HG03571 (cell line): ENCODE results near the gene SEPTIN10.

Experiments used
- ATAC-seq: cut with Tn5 transposase; IDR thresholded peaks from one replicate; pipeline ENCODE4 v1.9.1; 2021; ENCODE audit not compliant: unreplicated experiment

SEPTIN10 gene

DNA sequence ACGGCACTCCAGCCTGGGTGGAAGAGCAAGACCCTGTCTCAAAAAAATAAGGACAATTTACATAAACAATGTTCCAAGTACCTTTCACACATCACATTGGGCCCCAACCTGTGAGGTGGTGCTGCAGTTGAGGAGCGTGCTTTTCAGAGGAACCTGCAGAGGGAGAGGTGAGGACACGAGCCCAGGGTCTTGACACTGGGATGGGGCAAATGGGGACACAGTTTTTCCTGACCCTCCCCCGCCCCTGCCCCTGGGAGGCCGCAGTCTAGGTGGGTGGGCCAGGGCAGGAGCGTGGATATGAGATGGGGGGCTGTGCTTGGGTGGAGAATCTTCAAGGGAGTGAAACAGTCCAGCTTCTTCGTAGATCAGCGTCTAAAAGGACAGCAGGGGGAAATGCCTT, 112.9 kb downstream of the SEPTIN10 start:
- ATAC-seq, result no peak

DNA sequence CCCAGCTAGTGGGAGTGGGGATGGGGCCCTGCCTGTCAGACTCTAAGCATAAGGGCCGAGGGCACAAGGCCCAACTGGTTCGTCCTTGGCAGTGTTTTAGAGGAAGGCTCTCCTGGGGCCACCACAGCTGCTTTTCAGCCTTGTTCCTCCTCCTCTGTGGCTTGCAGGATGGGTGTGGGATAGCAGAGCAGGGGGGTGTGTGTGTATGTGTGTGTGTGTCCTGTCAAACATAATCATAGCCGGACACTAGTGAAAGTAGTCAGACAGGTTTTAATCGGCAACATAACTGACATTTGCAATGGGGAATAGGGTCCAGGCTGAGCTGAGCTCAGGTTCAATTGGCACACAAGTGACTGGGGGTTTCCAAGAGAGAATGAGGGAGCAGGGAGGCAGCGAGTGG, 114.2 kb downstream of the SEPTIN10 start:
- ATAC-seq, result no peak

DNA sequence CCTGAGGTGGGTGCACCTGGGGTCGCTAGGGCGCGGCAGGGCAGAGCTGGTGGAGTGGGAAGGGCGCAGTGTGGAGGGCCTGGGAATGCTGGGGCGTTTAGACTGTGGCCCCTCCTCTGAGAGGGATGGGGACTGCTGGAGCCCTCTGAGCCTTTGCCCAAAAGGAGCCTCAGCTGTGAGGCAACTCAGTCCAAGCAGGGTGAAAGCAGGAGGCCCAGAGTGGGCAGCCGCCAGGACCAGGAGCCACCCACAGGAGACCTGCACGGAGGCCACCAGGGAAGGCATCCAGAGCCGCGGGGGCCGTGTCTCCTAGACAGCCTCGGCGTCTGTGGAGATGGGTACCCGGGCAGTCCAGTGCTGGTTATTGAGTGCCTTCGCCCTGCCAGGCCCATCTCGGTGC, 114.9 kb downstream of the SEPTIN10 start:
- ATAC-seq, result no peak

DNA sequence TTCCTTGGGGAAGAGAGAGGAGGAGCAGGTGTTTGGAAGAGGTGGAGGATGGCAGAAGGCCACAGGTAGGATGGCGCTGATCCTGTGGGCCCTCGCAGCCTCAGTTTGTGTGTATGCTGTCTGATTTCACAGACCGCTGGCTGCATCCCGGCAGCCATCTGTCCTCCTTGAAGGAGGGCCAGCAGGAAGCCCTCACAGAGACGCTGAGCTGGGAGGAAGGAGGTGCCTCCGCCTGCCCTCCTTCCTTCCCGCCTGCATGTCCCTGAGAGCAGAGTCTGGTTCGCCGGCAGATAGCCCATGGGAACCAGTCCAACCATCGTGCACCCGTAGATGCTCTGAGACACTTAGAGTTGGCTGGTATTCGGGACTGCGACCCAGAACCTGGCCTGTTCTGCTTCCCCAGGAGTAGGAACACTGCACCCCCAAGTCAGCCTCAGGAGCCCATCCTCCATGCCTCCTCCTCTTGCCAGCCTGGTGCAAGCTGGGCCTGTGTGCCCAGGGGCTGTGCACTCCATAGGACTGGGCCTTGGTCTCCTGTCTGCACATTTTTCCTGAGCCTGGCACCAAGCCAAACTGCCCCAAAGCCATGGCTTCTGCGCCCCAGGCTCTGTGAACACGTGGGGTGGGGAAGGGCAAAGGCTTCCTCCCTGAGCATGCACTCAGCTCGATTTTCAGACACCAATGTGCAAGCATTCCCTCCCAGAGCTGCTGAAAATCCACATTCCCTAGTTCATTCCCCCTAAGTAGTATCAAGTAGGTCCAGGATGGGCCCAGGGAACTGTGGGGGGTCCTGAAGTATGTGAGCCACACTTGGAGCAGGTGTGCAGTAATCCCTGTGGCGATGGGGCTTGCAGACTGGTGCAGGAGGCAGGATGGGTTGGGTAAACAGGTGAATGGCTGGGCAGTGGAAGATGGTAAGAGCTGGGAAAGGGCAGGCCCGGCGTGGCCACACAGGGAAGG, 115.6 kb downstream of the SEPTIN10 start:
- ATAC-seq, result no peak

DNA sequence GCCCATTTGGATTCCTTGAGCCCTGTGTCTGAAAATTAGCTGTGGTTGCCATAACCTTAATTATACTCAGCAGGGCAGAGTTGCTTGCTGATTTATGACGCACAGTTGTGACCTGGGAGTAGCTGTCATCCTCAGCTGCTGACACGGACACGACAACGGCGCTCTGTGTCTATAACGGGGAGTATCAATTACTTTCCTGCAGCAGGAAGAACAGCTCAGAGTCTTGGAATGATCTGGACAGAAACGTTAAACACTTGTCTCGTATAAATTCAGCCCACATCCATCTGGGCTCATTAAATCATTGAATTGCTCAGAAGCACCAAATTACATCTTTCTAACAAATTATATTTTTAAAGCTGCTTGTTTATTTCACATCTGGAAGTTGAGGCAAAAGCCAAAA, 116.3 kb downstream of the SEPTIN10 start:
- no peak for ATAC-seq

DNA sequence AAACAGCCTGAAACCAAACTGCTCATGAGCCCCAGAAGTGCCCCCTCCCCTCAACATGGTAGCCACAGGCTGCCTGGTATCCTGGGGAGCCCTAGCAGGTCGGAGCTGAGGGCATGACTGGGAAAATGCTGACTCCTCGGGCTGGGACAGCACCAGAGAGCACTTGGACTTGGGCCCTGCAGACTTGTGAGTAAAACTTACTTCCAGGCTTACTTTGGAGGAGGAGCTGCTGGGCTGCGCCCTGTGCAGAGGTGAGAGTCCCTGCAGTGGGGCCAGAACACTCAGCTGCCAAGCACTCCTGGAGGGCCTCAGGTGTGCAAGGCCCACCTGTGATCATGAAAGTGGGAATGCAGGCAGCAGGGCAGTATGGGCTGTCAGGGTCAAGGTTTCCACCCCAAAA, 119.4 kb downstream of the SEPTIN10 start:
- ATAC-seq, result no peak

DNA sequence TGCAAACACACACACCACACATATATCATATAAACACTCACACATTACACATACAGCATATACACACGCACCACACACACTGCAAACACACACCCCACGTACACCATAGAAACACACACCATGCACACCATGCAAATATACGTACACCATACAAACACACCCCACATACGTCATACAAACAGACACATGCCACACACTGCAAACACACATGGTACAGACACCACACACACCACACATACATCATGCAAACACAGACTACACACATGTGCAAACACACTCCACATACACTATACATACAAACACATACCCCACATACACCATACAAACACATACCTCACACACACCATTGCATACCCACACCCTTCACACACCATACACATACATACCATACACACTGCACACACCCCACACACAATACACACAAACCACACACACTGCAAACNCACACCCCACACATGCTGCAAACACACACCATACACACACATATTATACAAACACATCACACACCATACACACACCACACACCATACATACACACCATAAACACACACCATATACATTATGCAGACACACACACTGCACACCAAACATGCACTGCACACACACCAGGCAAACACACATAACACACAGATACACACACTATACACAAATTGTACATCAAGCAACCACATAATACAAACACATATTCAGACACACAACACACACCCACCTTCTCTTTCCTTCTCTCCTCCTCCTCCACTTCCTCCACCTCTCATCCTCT, 120.4 kb downstream of the SEPTIN10 start:
- ATAC-seq, result no peak
